Parathyroid adenoma (tissue), 2 donors: ENCODE results near the gene AFG1L.
"Not testable (repeated sequence)": the region's sequence is repeated elsewhere in the genome, so short reads cannot be mapped to it uniquely, and the experiment has no call there.

Experiments used
- H2AFZ ChIP-seq: fragments of 300-600 bp; sonication (generic); one replicate; pipeline ENCODE4 v1.7.0; 2017; ENCODE audit warnings: antibody characterized with exemption, mild to moderate bottlenecking
- H3K27ac ChIP-seq: fragments of 300-600 bp; sonication (generic); one replicate; pipeline ENCODE4 v1.7.0; 2017
- H3K27me3 ChIP-seq: fragments of 300-600 bp; sonication (generic); one replicate; pipeline ENCODE4 v1.7.0; 2017; ENCODE audit warnings: low read length; ENCODE audit not compliant: control insufficient read depth, insufficient read depth
- H3K36me3 ChIP-seq: fragments of 300-600 bp; sonication (generic); one replicate; pipeline ENCODE4 v1.7.0; 2017; ENCODE audit warnings: low read length; ENCODE audit not compliant: control insufficient read depth, insufficient read depth
- H3K4me1 ChIP-seq: fragments of 300-600 bp; sonication (generic); one replicate; pipeline ENCODE4 v1.7.0; 2017; ENCODE audit warnings: control low read depth
- H3K4me2 ChIP-seq: fragments of 300-600 bp; sonication (generic); one replicate; pipeline ENCODE4 v1.7.0; 2017; ENCODE audit warnings: low read length
- H3K4me3 ChIP-seq: fragments of 300-600 bp; sonication (generic); one replicate; pipeline ENCODE4 v1.7.0; 2017; ENCODE audit warnings: low read depth, low read length
- H3K79me2 ChIP-seq: fragments of 300-600 bp; sonication (generic); one replicate; pipeline ENCODE4 v1.7.0; 2017; ENCODE audit warnings: control low read depth
- H3K9ac ChIP-seq: fragments of 300-600 bp; sonication (generic); one replicate; pipeline ENCODE4 v1.7.0; 2017; ENCODE audit warnings: mild to moderate bottlenecking
- H3K9me3 ChIP-seq: fragments of 300-600 bp; sonication (generic); one replicate; pipeline ENCODE4 v1.7.0; 2017; ENCODE audit warnings: low read length; ENCODE audit not compliant: control insufficient read depth
- TF ChIP-seq, protein P1 (sequence below): fragments of 300-600 bp; sonication (generic); IDR thresholded peaks from one replicate; pipeline ENCODE4 v1.7.0; 2017; ENCODE audit warnings: antibody characterized with exemption, mild to moderate bottlenecking
- donor health status: primary hyperparathyroidism.

Gene AFG1L

DNA sequence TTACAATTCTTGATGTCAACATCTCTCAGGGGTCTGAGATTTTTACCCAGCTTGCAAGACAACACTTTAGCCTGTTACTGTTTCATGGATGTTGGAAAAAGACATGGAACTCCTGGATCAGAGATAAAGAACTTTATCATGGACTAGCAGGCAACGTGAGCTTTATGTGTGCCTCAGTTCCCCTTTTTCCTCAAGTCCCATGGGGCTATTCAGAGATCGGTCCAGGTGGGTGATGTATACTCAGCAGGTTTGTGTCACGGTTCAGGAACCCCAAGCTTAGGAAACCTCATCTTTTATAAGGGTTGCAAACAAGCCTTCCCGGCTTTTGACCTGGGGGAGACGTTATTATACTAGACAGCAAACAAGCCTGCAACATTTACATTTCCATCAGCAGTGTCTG lies 15.0 kb downstream of the AFG1L start:
- Histone ChIP-seq H3K4me2 (no peak overlapping the region), H2AFZ (no peak overlapping the region), H3K27me3 (no peaks in the 10 kb centered on the region), H3K9me3 (no peaks in the 10 kb centered on the region), H3K79me2 (peaks cover 4% of the 10 kb centered on the region), H3K27ac (no peak overlapping the region), H3K4me3 (no peak overlapping the region), H3K9ac (no peak overlapping the region), H3K36me3 (no peaks in the 10 kb centered on the region), H3K4me1 (no peaks in the 10 kb centered on the region)
- TF ChIP-seq, protein P1, sequence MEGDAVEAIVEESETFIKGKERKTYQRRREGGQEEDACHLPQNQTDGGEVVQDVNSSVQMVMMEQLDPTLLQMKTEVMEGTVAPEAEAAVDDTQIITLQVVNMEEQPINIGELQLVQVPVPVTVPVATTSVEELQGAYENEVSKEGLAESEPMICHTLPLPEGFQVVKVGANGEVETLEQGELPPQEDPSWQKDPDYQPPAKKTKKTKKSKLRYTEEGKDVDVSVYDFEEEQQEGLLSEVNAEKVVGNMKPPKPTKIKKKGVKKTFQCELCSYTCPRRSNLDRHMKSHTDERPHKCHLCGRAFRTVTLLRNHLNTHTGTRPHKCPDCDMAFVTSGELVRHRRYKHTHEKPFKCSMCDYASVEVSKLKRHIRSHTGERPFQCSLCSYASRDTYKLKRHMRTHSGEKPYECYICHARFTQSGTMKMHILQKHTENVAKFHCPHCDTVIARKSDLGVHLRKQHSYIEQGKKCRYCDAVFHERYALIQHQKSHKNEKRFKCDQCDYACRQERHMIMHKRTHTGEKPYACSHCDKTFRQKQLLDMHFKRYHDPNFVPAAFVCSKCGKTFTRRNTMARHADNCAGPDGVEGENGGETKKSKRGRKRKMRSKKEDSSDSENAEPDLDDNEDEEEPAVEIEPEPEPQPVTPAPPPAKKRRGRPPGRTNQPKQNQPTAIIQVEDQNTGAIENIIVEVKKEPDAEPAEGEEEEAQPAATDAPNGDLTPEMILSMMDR: no peak

DNA sequence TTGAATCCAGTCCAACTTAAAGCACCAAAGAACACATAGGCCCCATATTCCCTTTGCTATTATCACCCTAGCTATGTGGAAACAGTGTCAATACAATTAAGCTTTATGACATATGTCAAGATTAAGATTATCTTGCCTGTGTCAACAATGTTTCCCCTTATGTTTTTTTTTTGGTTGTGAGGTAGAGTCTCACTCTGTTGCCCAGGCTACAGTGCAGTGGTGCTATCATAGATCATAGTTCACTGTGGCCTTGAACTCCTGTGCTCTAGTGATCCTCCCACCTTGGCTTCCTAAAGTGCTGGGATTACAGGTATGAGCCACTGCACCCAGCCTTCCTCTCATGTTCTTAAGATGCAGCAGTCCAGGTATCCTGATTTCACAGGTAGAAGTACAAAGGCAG lies 17.8 kb downstream of the AFG1L start:
- no peak overlapping the region for H3K4me3 ChIP-seq
- no peak overlapping the region for H3K27ac ChIP-seq
- H3K36me3 ChIP-seq: no peaks in the 10 kb centered on the region
- H2AFZ ChIP-seq: no peak overlapping the region
- H3K4me2 ChIP-seq: no peak overlapping the region
- H3K79me2 ChIP-seq: peaks cover 4% of the 10 kb centered on the region
- H3K9ac ChIP-seq: no peak overlapping the region
- H3K9me3 ChIP-seq: no peaks in the 10 kb centered on the region
- no peaks in the 10 kb centered on the region for H3K27me3 ChIP-seq
- no peaks in the 10 kb centered on the region for H3K4me1 ChIP-seq
- TF ChIP-seq, protein P1: no peak

DNA sequence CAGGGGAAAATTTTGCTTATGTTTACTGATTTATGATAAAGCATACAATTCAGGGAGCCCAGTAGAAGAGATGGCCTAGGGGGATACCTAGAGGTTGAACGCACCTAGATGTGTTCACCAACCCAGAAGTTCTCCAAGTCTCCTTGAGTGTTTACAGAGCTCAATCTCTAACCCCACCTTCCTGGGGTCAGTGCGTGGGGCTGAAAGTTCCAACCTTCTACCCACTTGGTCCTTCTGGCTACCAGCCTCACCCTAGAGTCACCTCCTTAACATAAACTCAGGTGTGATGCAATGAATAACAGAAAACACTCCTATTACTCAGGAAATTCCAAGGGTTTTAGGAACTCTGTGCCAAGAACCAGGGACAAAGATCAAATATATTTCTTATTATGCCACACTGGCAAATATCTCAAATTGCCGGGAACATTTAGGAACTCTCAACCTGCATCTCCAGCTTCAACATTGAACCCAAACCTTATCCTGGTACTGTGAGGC lies 26.4 kb downstream of the AFG1L start:
- Histone ChIP-seq H2AFZ (no peak overlapping the region), H3K27me3 (no peaks in the 10 kb centered on the region), H3K9ac (no peak overlapping the region), H3K36me3 (no peaks in the 10 kb centered on the region), H3K79me2 (no peaks in the 10 kb centered on the region), H3K4me2 (no peak overlapping the region), H3K4me1 (no peaks in the 10 kb centered on the region), H3K4me3 (no peak overlapping the region), H3K27ac (no peak overlapping the region), H3K9me3 (no peaks in the 10 kb centered on the region)
- TF ChIP-seq, protein P1: no peak

DNA sequence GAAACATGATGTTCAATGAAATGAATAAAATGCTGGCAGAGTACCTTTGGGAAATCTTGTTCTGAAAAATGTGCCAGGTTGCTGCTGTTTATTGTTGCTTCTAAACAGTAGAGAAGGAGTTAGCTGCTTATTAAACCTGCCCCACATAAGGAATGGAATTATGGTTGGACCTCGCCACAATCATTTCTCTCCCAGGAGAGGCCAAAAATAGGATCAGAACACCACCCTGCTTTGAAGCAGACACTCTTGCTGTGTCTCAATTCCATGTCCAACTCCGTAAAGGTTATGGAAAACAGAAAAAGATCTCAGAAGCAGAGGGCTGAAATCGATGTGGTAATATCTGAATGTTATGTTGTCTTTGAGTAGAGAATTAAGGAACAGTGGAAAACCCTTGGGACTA lies 27.9 kb downstream of the AFG1L start:
- no peaks in the 10 kb centered on the region for H3K27me3 ChIP-seq
- no peak overlapping the region for H3K27ac ChIP-seq
- H3K4me2 ChIP-seq: no peak overlapping the region
- no peaks in the 10 kb centered on the region for H3K9me3 ChIP-seq
- H3K36me3 ChIP-seq: no peaks in the 10 kb centered on the region
- no peak overlapping the region for H3K4me3 ChIP-seq
- no peaks in the 10 kb centered on the region for H3K4me1 ChIP-seq
- no peak overlapping the region for H2AFZ ChIP-seq
- TF ChIP-seq, protein P1: no peak
- no peaks in the 10 kb centered on the region for H3K79me2 ChIP-seq
- no peak overlapping the region for H3K9ac ChIP-seq

DNA sequence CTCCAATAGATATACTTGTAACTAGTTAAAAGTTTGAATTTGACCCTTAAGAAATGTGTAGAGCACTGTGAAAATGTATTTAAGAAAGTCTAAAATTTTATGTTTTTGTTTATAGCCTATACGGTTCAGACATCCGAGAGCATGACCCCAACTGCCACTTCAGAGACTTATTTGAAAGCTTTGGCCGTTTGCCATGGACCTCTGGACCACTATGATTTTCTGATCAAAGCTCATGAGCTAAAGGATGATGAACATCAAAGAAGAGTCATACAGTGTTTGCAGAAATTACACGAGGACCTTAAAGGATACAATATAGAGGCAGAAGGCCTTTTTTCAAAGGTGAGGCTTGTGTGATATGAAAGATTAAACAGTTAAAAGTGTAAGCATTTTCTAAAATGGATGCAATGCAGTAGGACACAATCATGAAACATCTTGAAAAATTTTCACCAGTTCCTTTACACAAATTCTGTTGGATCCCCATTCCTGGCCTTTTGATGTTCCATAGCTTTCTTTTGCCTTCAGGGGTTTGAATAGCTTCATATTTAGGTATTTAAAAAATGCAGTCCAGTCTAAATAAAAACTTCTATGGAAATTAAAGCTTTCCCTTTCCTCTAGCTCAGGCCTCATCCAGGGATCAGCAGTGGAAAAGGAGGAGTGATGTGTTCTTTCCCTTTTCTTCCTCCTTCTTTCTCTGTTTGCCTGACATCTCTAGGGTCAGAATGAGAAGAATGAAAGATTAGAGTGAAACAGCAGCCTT lies 29.0 kb downstream of the AFG1L start:
- Histone ChIP-seq H3K9me3 (no peaks in the 10 kb centered on the region), H2AFZ (no peak overlapping the region), H3K9ac (no peak overlapping the region), H3K4me1 (no peaks in the 10 kb centered on the region), H3K79me2 (no peaks in the 10 kb centered on the region), H3K4me3 (no peak overlapping the region), H3K4me2 (no peak overlapping the region), H3K36me3 (no peaks in the 10 kb centered on the region), H3K27me3 (no peaks in the 10 kb centered on the region), H3K27ac (no peak overlapping the region)
- TF ChIP-seq, protein P1: no peak

DNA sequence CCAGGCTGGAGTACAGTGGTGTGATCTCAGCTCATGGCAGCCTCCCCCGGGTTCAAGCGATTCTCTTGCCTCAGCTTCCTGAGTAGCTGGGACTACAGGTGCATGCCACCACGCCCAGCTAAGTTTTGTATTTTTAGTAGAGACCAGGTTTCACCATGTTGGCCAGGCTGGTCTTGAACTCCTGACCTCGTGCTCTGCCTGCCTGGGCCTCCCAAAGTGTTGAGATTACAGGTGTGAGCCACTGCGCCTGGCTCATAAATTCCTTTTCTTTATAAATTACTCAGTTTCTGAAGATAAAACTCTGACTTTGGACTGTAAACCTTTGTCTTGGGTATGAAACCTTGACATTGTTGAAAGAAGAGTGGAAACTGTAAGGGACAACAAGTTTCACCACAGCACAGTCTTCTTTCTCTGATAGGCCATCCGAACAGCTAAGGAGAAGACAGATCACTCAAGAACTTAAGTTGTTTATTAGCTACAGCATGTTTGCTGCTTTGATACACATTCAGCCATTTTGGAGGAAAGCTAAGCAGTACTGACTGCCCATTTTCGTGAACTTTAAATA lies 35.4 kb downstream of the AFG1L start:
- H2AFZ ChIP-seq, H3K27ac ChIP-seq, H3K4me1 ChIP-seq, H3K4me2 ChIP-seq, H3K9me3 ChIP-seq, H3K4me3 ChIP-seq, H3K36me3 ChIP-seq, H3K79me2 ChIP-seq, H3K9ac ChIP-seq, H3K27me3 ChIP-seq: not testable (repeated sequence)
